Measurements from ENCODE around the gene ERBIN. TPM values are rescaled to one million over a fixed set of nuclear protein-coding genes. Genes with fewer than 3 reads are reported as not detected.

Gene ERBIN
- total and polyA plus RNA-seq, 2 of the 8 experiments (the other 6 are each of a cell fraction or from before 2014, with no cell fraction given) = 7.7 to 33.2 TPM

GRCh38 chr5:65952259-65952658, 25.9 kb downstream of the ERBIN start (continued):
- no peak for TF ChIP-seq HDAC2 (IDR thresholded peaks at IDR 0.05; ENCODE audit: borderline replicate concordance in 1 of 2, low read depth in 2 of 2, low read length in 2 of 2)
